ENCODE measurements around the gene CFAP65.

Gene CFAP65

GRCh38 chr2:218961651-218962570, 79.4 kb downstream of the CFAP65 start:
- no peak for DNase-seq

DNA sequence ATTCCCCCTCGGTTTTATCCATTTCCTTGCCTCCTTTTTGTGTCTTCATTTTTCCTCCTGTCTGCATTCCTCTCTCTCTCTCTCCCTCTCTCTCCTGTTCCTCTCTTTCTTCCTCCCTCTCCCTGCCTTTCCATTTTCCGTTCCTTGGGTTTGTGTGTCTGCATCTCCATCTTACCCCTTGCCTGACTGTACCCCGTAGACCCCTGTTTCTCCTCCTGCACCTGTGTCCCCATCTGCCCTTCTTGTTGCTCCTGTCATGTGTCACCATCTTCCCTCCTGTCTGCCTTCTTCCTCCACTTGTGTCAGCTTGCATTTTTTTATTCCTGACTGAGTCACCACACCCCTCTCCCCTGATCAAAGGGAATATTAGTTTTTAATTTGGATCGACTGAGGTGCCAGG, 80.1 kb downstream of the CFAP65 start:
- no peak for DNase-seq

DNA sequence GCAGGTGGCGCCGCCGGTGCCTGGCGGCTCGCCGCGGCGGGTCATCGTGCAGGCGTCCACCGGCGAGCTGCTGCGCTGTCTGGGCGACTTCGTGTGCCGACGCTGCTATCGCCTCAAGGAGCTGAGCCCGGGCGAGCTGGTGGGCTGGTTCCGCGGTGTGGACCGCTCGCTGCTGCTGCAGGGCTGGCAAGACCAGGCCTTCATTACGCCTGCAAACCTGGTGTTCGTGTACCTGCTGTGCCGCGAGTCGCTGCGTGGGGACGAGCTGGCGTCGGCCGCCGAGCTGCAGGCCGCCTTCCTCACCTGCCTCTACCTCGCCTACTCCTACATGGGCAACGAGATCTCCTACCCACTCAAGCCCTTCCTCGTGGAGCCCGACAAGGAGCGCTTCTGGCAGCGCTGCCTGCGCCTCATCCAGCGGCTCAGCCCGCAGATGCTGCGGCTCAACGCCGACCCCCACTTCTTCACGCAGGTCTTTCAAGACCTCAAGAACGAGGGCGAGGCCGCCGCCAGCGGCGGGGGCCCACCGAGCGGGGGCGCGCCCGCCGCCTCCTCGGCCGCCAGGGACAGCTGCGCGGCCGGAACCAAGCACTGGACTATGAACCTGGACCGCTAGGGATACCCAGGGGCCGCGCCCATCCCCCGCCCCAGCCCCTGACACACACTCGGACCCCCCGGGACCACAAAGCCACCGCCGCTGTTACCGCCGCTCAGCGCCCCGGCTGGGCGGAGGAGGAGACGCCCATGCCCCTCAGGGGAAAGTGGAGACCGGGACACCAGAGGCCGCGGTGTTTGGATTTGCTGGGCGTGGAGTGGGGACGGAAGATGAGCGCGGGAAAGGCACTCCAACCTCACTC, 80.8 kb downstream of the CFAP65 start:
- no peak for DNase-seq

GRCh38 chr2:218959761-218960308, 81.5 kb downstream of the CFAP65 start:
- DNase-seq, result no peak

DNA sequence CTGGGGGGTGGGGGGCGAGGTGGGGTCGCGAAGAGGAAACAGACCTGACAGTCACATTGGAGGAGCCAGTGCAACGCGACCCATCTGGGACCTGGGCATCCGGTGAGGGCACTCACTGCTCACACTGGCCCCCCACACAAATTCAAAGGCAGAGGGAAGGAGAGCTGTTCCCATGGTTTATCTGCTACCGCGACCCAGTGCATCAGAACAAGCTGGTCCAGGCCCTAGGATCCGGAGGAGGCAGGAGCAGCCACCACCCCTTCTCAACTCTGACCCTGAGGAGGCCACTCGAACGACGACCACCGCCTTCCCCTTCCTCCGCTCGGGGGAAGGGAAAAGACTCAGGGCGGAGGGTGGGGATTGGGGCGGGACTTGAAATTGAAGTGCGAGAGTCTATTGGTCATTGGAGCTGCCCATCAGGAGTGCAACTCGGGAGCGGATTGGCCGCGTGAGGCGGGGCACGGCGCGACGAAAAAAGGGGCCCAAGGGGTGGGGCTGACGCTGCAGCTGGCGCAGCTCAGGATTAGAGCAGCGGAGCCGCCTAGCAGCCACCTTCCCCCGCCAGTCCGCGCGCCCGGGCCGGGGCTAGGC, 82.1 kb downstream of the CFAP65 start, which contains the start of gene CDK5R2:
Gene CDK5R2, plus strand, starts transcription at position 526 of the 591 bp plus-strand sequence. CDS start 155 bp downstream, outside the sequence.
- DNase-seq, result peak; percentile 55

GRCh38 chr2:218958276-218958675, 83.0 kb downstream of the CFAP65 start:
- DNase-seq, result no peak

DNA sequence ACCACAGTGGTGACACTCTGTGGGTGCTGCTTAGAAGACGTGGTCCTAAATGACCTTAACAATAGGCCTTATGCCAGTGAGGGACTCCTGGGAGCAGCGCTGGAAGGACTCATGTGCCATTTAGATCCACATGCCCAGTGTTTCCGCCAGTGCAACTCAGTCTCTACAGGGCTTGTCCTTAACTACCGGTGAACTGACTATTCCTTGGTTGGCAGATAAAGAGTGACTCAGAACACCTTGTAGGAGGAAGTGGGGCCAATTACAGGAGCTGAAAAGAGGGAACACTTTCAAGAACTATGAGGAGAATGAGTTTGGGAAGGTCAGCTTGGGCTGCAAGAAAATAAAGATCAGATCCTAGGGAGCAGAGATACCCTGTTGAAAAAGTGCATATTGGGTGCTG, 83.6 kb downstream of the CFAP65 start:
- no peak for DNase-seq

GRCh38 chr2:218956039-218956438, 85.3 kb downstream of the CFAP65 start:
- no peak for DNase-seq

DNA sequence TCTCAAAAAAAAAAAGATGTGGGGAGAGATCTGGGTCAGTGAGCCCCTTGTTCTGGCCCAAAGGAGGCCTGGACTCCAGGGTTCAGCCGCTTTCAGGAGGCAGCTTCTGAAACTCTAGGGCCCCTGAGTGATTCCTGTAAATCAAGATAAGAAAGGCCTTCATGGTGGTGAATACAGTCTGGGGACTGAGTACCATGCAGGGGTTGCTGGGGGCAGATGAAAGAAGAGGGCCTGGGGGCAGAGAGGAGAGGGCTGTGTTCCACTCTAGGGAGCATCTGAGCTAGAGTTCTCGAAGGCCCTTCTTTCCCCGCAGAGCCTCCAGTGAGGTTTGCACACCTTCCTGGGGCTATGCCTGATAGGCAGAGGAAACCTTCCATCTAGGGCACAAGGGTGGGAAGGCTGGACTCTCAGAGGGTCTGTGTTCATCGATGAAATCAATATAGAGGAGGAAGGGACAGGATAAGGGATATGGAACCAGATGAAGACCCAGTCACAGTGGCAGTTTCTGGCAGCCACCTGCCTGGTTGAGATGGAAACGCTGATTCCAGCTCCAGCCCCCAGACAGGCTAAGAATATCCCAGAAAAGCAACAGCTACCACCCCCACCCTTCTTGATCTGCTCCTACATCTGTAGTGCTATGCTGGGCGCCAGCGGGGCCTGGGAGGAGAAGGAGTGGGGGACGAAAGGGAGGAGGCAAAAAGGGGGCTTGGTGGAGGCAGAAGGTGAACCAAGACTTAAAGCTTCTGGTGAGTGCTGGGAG, 86.6 kb downstream of the CFAP65 start:
- no peak for DNase-seq

DNA sequence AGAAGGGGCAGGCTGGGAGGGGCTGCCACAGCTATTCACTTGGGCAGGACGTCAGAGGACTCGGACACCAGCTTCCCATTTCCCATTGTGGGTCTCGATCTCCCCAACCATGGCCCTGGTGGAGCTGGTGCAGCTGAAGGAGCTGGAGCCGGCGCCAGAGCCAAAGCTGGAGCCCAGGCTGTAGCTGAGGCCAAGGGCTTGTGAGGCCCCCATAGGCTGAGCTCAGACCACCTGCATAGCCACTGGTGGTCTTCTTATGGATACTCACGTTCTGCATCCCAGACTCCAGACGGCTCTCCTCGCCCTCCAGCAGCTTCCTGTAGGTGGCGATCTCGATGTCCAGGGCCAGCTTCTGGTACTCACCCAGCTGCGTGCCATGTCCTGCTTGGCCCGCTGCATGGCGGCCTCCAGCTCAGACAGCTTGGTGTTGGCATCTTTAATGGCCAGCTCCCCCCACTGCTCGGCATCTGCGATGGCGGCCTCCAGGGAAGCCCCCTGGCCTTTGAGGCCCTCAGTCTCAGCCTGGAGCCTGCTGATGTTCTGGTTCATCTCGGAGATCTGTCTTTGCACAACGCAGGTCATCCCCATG, 87.9 kb downstream of the CFAP65 start:
- no peak for DNase-seq

Data from NCI-H524 treated with DMSO at 0.1 percent for 48 hours (cell line).